GM23338 (cell line): ENCODE data around the gene SPCS1. TPM values are rescaled to one million over a fixed set of nuclear protein-coding genes. Genes with fewer than 3 reads are reported as not detected.

Experiments
- ATAC-seq: fragments of 200-7000 bp; cut with Tn5 transposase; 3 replicates; pipeline ENCODE4 v1.9.1; 2020
- DNase-seq: peaks from one replicate; pipeline ENCODE4 v3.0.0-alpha.2; 2015; ENCODE audit warnings: low spot score
- H2AFZ ChIP-seq: fragments of 200-600 bp; sonication (generic); 2 replicates; pipeline ENCODE4 v1.8.0; 2016; ENCODE audit warnings: antibody characterized with exemption, mild to moderate bottlenecking, moderate library complexity
- H3F3A ChIP-seq: fragments of 200-600 bp; sonication (generic); replicated peaks from 2 replicates; pipeline ENCODE4 v1.8.0; 2017; ENCODE audit warnings: antibody characterized with exemption, mixed run types, low read depth
- H3K27ac ChIP-seq: fragments of 200-600 bp; sonication (generic); 2 replicates; pipeline ENCODE4 v1.6.1; 2016; ENCODE audit warnings: low read depth
- H3K27me3 ChIP-seq: fragments of 200-600 bp; sonication (generic); 2 replicates; pipeline ENCODE4 v1.8.0; 2016; ENCODE audit warnings: mild to moderate bottlenecking, mixed run types, moderate library complexity; ENCODE audit not compliant: insufficient read depth
- H3K36me3 ChIP-seq: fragments of 200-600 bp; sonication (generic); 2 replicates; pipeline ENCODE4 v1.8.0; 2016; ENCODE audit warnings: mild to moderate bottlenecking; ENCODE audit not compliant: insufficient read depth
- H3K4me1 ChIP-seq: fragments of 200-600 bp; sonication (generic); 2 replicates; pipeline ENCODE4 v1.8.0; 2016; ENCODE audit warnings: mild to moderate bottlenecking, moderate library complexity; ENCODE audit not compliant: insufficient read depth
- H3K4me2 ChIP-seq: fragments of 200-600 bp; sonication (generic); 2 replicates; pipeline ENCODE4 v1.7.1; 2017; ENCODE audit warnings: mixed run types
- H3K4me3 ChIP-seq: fragments of 200-600 bp; sonication (generic); 2 replicates; pipeline ENCODE4 v1.6.1; 2016; ENCODE audit warnings: mixed run types
- H3K79me2 ChIP-seq: fragments of 200-600 bp; sonication (generic); replicated peaks from 2 replicates; pipeline ENCODE4 v1.8.0; 2017; ENCODE audit warnings: mild to moderate bottlenecking; ENCODE audit not compliant: insufficient read depth
- H3K9me2 ChIP-seq: fragments of 200-600 bp; sonication (generic); 2 replicates; pipeline ENCODE4 v1.8.0; 2017; ENCODE audit not compliant: insufficient read depth
- H4K20me1 ChIP-seq: fragments of 200-600 bp; sonication (generic); replicated peaks from 2 replicates; pipeline ENCODE4 v1.8.0; 2017; ENCODE audit warnings: mild to moderate bottlenecking; ENCODE audit not compliant: insufficient read depth
- H3K27ac Mint-ChIP-seq: 2 replicates; pipeline ENCODE4 v1.8.0; 2020; ENCODE audit warnings: inconsistent platforms, mild to moderate bottlenecking, moderate library complexity, mixed read lengths
- H3K27me3 Mint-ChIP-seq: 3 replicates; pipeline ENCODE4 v1.8.0; 2022; ENCODE audit warnings: low read depth, mild to moderate bottlenecking, moderate library complexity, mixed read lengths, inconsistent platforms; ENCODE audit not compliant: insufficient read depth, poor library complexity
- H3K36me3 Mint-ChIP-seq: 3 replicates; pipeline ENCODE4 v1.8.0; 2021; ENCODE audit warnings: low read depth, mild to moderate bottlenecking, inconsistent platforms, moderate library complexity, mixed read lengths
- H3K4me1 Mint-ChIP-seq: 3 replicates; pipeline ENCODE4 v1.8.0; 2020; ENCODE audit warnings: mild to moderate bottlenecking, inconsistent platforms, mixed read lengths
- H3K4me3 Mint-ChIP-seq: 3 replicates; pipeline ENCODE4 v1.8.0; 2021; ENCODE audit warnings: moderate library complexity, mild to moderate bottlenecking, inconsistent platforms, mixed read lengths
- H3K9me3 Mint-ChIP-seq: 3 replicates; pipeline ENCODE4 v1.8.0; 2020; ENCODE audit warnings: moderate library complexity, mild to moderate bottlenecking, inconsistent platforms, mixed read lengths
- CREB1 ChIP-seq: fragments of 250-450 bp; sonication (Bioruptor Pico); IDR thresholded peaks from 2 replicates; pipeline ENCODE4 v1.5.0; 2020; ENCODE audit warnings: low read depth, mild to moderate bottlenecking, moderate library complexity
- EZH2 ChIP-seq: fragments of 200-600 bp; sonication (generic); IDR thresholded peaks from one replicate; pipeline ENCODE4 v1.8.0; 2017; ENCODE audit warnings: antibody characterized with exemption, mild to moderate bottlenecking, low read depth; ENCODE audit not compliant: unreplicated experiment
- EZH2phosphoT487 ChIP-seq: fragments of 200-600 bp; sonication (generic); IDR thresholded peaks from one replicate; pipeline ENCODE4 v1.8.1; 2018; ENCODE audit warnings: antibody characterized with exemption; ENCODE audit not compliant: unreplicated experiment
- JUNB ChIP-seq: IDR thresholded peaks from one replicate; pipeline ENCODE4 v1.6.1; 2016; ENCODE audit warnings: antibody characterized with exemption; ENCODE audit not compliant: unreplicated experiment
- NANOG ChIP-seq: IDR thresholded peaks from 2 replicates; pipeline ENCODE4 v1.6.1; 2016; ENCODE audit warnings: antibody characterized with exemption, borderline replicate concordance
- POLR2AphosphoS5 ChIP-seq: IDR thresholded peaks from 2 replicates; pipeline ENCODE4 v1.6.1; 2016; ENCODE audit warnings: antibody characterized with exemption, low read depth
- STAT1 ChIP-seq: IDR thresholded peaks from one replicate; pipeline ENCODE4 v1.6.1; 2016; ENCODE audit warnings: antibody characterized with exemption; ENCODE audit not compliant: unreplicated experiment
- ZNF114 ChIP-seq: fragments of 250-450 bp; sonication (Bioruptor Pico); IDR thresholded peaks from 2 replicates; pipeline ENCODE4 v1.5.0; 2020; ENCODE audit warnings: mild to moderate bottlenecking, moderate library complexity
- ZNF331 ChIP-seq: fragments of 250-450 bp; sonication (Bioruptor Pico); IDR thresholded peaks from 2 replicates; pipeline ENCODE4 v1.5.0; 2020; ENCODE audit warnings: low read depth, mild to moderate bottlenecking, moderate library complexity
- polyA plus RNA-seq: library from polyadenylated mRNA; unstranded; fragments of >200 nt; fragmentation: Nextera tagmentation; extraction: Ambion mirVana; gene quantifications from 2 replicates; pipeline ENCODE4 v1.2.1, GENCODE V29; 2016
- total RNA-seq: library from RNA; depleted of rRNA; stranded (reverse); fragments of >200 nt; shearing (Covaris generic); gene quantifications from 2 replicates; pipeline ENCODE4 v1.2.3, GENCODE V29; 2014
- TF ChIP-seq, protein P1 (sequence below): IDR thresholded peaks from one replicate; pipeline ENCODE4 v1.6.1; 2018; ENCODE audit warnings: antibody characterized with exemption; ENCODE audit not compliant: unreplicated experiment
- TF ChIP-seq, protein P2 (sequence below): IDR thresholded peaks from 2 replicates; pipeline ENCODE4 v1.6.1; 2016; ENCODE audit warnings: antibody characterized with exemption
- TF ChIP-seq, protein P3 (sequence below), 2 experiments: fragments of 200-600 bp in 1 of 2; sonication (generic) in 1 of 2; conservative IDR thresholded peaks; 2 replicates each; pipeline versions ENCODE4 v1.5.1 to v1.6.1; 2016 to 2017; ENCODE audit warnings: antibody characterized with exemption in 2 of 2, low read depth in 2 of 2, mild to moderate bottlenecking in 2 of 2, moderate library complexity in 1 of 2
- TF ChIP-seq, protein P4 (sequence below): fragments of 250-450 bp; sonication (Bioruptor Pico); IDR thresholded peaks from 2 replicates; pipeline ENCODE4 v1.5.0; 2020; ENCODE audit warnings: mild to moderate bottlenecking, moderate library complexity

The SPCS1 gene
- total and polyA plus RNA-seq, 2 experiments from 2014 or later = 165 to 288 TPM

DNA sequence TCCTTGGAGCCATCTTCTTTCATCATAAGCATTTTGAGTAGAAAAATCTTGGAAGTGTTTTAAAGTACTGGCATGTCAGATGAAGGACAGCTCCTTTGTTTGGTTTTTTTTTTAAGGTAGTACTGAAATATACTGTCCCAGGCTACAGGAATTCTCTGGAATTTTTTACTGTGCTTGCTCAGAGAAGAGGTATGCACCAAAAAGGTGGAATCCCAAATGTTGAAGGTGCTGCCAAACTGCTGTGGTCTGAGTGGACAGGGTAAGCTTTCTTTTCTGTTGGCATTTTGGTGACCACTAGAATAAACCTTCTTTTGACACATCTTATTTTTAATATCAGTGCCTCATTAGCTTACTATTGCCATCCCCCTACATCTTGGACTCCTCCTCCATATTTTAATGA lies 12.8 kb upstream of the SPCS1 start:
- no peak overlapping the region for H3K4me3 ChIP-seq
- no peak overlapping the region for H3K27ac ChIP-seq
- H3K9me2 ChIP-seq = no peaks in the 10 kb centered on the region
- H3K36me3 ChIP-seq = peaks cover 80% of the 10 kb centered on the region
- H3K9me3 Mint-ChIP-seq = no peaks in the 10 kb centered on the region
- H3K79me2 ChIP-seq = peaks cover 29% of the 10 kb centered on the region
- ATAC-seq = no peak
- peaks cover 86% of the 10 kb centered on the region for H3F3A ChIP-seq
- no peak overlapping the region for H3K4me2 ChIP-seq
- peaks cover 94% of the 10 kb centered on the region for H3K36me3 Mint-ChIP-seq
- DNase-seq = no peak
- H3K4me3 Mint-ChIP-seq = no peak overlapping the region
- no peaks in the 10 kb centered on the region for H3K27me3 ChIP-seq
- no peak overlapping the region for H2AFZ ChIP-seq
- no peaks in the 10 kb centered on the region for H3K4me1 Mint-ChIP-seq
- peaks cover 57% of the 10 kb centered on the region for H4K20me1 ChIP-seq
- H3K4me1 ChIP-seq = no peaks in the 10 kb centered on the region
- TF ChIP-seq EZH2 = no peak
- TF ChIP-seq STAT1 = no peak
- TF ChIP-seq ZNF114 = no peak
- TF ChIP-seq CREB1 (CRISPR knock-in tag) = no peak
- TF ChIP-seq, protein P1, sequence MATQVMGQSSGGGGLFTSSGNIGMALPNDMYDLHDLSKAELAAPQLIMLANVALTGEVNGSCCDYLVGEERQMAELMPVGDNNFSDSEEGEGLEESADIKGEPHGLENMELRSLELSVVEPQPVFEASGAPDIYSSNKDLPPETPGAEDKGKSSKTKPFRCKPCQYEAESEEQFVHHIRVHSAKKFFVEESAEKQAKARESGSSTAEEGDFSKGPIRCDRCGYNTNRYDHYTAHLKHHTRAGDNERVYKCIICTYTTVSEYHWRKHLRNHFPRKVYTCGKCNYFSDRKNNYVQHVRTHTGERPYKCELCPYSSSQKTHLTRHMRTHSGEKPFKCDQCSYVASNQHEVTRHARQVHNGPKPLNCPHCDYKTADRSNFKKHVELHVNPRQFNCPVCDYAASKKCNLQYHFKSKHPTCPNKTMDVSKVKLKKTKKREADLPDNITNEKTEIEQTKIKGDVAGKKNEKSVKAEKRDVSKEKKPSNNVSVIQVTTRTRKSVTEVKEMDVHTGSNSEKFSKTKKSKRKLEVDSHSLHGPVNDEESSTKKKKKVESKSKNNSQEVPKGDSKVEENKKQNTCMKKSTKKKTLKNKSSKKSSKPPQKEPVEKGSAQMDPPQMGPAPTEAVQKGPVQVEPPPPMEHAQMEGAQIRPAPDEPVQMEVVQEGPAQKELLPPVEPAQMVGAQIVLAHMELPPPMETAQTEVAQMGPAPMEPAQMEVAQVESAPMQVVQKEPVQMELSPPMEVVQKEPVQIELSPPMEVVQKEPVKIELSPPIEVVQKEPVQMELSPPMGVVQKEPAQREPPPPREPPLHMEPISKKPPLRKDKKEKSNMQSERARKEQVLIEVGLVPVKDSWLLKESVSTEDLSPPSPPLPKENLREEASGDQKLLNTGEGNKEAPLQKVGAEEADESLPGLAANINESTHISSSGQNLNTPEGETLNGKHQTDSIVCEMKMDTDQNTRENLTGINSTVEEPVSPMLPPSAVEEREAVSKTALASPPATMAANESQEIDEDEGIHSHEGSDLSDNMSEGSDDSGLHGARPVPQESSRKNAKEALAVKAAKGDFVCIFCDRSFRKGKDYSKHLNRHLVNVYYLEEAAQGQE = no peak
- TF ChIP-seq POLR2AphosphoS5 = no peak
- TF ChIP-seq JUNB = no peak
- TF ChIP-seq, protein P2, sequence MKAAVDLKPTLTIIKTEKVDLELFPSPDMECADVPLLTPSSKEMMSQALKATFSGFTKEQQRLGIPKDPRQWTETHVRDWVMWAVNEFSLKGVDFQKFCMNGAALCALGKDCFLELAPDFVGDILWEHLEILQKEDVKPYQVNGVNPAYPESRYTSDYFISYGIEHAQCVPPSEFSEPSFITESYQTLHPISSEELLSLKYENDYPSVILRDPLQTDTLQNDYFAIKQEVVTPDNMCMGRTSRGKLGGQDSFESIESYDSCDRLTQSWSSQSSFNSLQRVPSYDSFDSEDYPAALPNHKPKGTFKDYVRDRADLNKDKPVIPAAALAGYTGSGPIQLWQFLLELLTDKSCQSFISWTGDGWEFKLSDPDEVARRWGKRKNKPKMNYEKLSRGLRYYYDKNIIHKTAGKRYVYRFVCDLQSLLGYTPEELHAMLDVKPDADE = no peak
- no peak for TF ChIP-seq ZNF331 (CRISPR knock-in tag)
- TF ChIP-seq, protein P3, sequence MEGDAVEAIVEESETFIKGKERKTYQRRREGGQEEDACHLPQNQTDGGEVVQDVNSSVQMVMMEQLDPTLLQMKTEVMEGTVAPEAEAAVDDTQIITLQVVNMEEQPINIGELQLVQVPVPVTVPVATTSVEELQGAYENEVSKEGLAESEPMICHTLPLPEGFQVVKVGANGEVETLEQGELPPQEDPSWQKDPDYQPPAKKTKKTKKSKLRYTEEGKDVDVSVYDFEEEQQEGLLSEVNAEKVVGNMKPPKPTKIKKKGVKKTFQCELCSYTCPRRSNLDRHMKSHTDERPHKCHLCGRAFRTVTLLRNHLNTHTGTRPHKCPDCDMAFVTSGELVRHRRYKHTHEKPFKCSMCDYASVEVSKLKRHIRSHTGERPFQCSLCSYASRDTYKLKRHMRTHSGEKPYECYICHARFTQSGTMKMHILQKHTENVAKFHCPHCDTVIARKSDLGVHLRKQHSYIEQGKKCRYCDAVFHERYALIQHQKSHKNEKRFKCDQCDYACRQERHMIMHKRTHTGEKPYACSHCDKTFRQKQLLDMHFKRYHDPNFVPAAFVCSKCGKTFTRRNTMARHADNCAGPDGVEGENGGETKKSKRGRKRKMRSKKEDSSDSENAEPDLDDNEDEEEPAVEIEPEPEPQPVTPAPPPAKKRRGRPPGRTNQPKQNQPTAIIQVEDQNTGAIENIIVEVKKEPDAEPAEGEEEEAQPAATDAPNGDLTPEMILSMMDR (conservative IDR thresholded peaks at IDR 0.05; ENCODE audit: low read depth in 2 of 2) = no peak
- no peak for TF ChIP-seq NANOG
- TF ChIP-seq, protein P4, sequence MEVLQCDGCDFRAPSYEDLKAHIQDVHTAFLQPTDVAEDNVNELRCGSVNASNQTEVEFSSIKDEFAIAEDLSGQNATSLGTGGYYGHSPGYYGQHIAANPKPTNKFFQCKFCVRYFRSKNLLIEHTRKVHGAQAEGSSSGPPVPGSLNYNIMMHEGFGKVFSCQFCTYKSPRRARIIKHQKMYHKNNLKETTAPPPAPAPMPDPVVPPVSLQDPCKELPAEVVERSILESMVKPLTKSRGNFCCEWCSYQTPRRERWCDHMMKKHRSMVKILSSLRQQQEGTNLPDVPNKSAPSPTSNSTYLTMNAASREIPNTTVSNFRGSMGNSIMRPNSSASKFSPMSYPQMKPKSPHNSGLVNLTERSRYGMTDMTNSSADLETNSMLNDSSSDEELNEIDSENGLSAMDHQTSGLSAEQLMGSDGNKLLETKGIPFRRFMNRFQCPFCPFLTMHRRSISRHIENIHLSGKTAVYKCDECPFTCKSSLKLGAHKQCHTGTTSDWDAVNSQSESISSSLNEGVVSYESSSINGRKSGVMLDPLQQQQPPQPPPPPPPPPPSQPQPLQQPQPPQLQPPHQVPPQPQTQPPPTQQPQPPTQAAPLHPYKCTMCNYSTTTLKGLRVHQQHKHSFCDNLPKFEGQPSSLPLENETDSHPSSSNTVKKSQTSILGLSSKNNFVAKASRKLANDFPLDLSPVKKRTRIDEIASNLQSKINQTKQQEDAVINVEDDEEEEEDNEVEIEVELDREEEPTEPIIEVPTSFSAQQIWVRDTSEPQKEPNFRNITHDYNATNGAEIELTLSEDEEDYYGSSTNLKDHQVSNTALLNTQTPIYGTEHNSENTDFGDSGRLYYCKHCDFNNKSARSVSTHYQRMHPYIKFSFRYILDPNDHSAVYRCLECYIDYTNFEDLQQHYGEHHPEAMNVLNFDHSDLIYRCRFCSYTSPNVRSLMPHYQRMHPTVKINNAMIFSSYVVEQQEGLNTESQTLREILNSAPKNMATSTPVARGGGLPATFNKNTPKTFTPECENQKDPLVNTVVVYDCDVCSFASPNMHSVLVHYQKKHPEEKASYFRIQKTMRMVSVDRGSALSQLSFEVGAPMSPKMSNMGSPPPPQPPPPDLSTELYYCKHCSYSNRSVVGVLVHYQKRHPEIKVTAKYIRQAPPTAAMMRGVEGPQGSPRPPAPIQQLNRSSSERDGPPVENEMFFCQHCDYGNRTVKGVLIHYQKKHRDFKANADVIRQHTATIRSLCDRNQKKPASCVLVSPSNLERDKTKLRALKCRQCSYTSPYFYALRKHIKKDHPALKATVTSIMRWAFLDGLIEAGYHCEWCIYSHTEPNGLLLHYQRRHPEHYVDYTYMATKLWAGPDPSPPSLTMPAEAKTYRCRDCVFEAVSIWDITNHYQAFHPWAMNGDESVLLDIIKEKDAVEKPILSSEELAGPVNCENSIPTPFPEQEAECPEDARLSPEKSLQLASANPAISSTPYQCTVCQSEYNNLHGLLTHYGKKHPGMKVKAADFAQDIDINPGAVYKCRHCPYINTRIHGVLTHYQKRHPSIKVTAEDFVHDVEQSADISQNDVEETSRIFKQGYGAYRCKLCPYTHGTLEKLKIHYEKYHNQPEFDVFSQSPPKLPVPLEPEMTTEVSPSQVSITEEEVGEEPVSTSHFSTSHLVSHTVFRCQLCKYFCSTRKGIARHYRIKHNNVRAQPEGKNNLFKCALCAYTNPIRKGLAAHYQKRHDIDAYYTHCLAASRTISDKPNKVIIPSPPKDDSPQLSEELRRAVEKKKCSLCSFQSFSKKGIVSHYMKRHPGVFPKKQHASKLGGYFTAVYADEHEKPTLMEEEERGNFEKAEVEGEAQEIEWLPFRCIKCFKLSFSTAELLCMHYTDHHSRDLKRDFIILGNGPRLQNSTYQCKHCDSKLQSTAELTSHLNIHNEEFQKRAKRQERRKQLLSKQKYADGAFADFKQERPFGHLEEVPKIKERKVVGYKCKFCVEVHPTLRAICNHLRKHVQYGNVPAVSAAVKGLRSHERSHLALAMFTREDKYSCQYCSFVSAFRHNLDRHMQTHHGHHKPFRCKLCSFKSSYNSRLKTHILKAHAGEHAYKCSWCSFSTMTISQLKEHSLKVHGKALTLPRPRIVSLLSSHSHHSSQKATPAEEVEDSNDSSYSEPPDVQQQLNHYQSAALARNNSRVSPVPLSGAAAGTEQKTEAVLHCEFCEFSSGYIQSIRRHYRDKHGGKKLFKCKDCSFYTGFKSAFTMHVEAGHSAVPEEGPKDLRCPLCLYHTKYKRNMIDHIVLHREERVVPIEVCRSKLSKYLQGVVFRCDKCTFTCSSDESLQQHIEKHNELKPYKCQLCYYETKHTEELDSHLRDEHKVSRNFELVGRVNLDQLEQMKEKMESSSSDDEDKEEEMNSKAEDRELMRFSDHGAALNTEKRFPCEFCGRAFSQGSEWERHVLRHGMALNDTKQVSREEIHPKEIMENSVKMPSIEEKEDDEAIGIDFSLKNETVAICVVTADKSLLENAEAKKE (CRISPR knock-in tag) = no peak
- TF ChIP-seq EZH2phosphoT487 = no peak
- H3K27me3 Mint-ChIP-seq = peaks cover 3% of the 10 kb centered on the region
- H3K27ac Mint-ChIP-seq = no peak overlapping the region
